Fibroblast of peridontal ligament (primary cell): ENCODE results near the gene ARL6IP4.
A peak's percentile ranks its signal among the peaks of the same experiment; 100 is the strongest.

Source experiments
- DNase-seq: peaks from one replicate; pipeline ENCODE4 v3.0.0-alpha.2; 2010; ENCODE audit errors: extremely low read depth

The ARL6IP4 gene

GRCh38 chr12:122980183-122981035 is at the start of gene ARL6IP4:
TSS of gene ARL6IP4 (plus strand) at chr12:122980681. CDS start at chr12:122981140, 459 bp downstream.
- peak; percentile 45 for DNase-seq

- DNase-seq, result no peak
Measured at GRCh38 chr12:122932207-122932606, 48.3 kb upstream of the ARL6IP4 start.

- DNase-seq, result no peak
Measured at GRCh38 chr12:122934722-122935121, 45.8 kb upstream of the ARL6IP4 start.

- no peak for DNase-seq
Measured at GRCh38 chr12:122935318-122935717, 45.2 kb upstream of the ARL6IP4 start.

GRCh38 chr12:122937622-122938091 is 42.8 kb upstream of the ARL6IP4 start:
- no peak for DNase-seq

GRCh38 chr12:122939125-122939524 is 41.4 kb upstream of the ARL6IP4 start:
- no peak for DNase-seq

GRCh38 chr12:122941351-122941750 is 39.1 kb upstream of the ARL6IP4 start:
- DNase-seq, result peak; percentile 70

- DNase-seq, result no peak
Measured at GRCh38 chr12:122942637-122943036, 37.8 kb upstream of the ARL6IP4 start.

- peak; percentile 19 for DNase-seq
Measured at GRCh38 chr12:122943196-122943595, 37.3 kb upstream of the ARL6IP4 start.

- peak; percentile 35 for DNase-seq
Measured at GRCh38 chr12:122944605-122945592, 35.6 kb upstream of the ARL6IP4 start.

GRCh38 chr12:122946690-122947341 is 33.7 kb upstream of the ARL6IP4 start:
- peak; percentile 99 for DNase-seq

- no peak for DNase-seq
Measured at GRCh38 chr12:122947352-122947792, 33.1 kb upstream of the ARL6IP4 start.

GRCh38 chr12:122948605-122949004 is 31.9 kb upstream of the ARL6IP4 start:
- DNase-seq, result no peak

GRCh38 chr12:122949405-122949804 is 31.1 kb upstream of the ARL6IP4 start:
- DNase-seq, result no peak

GRCh38 chr12:122949816-122950675 is 30.4 kb upstream of the ARL6IP4 start:
- DNase-seq, result no peak

- DNase-seq, result peak; percentile 45
Measured at GRCh38 chr12:122951406-122951805, 29.1 kb upstream of the ARL6IP4 start.

GRCh38 chr12:122951979-122952892 is 28.2 kb upstream of the ARL6IP4 start:
- DNase-seq, result peak; percentile 75

GRCh38 chr12:122955156-122955555 is 25.3 kb upstream of the ARL6IP4 start:
- DNase-seq, result no peak

GRCh38 chr12:122956035-122956434 is 24.4 kb upstream of the ARL6IP4 start:
- no peak for DNase-seq
